ENCODE measurements around the gene SAT1. TPM values are rescaled to one million over a fixed set of nuclear protein-coding genes. Genes with fewer than 3 reads are reported as not detected.
"Not testable (repeated sequence)": the region's sequence is repeated elsewhere in the genome, so short reads cannot be mapped to it uniquely, and the experiment has no call there.

The SAT1 gene
- total RNA-seq, result 100 to 1,000 TPM in 3 of 8 experiments, 10 to 100 TPM in 5; 13.3 to 269 (median 89.1) TPM

- in situ Hi-C loops (cut with MboI; ENCODE audit: low pct_unique_long_range_greater_than_20kb in 2 of 9, low sequenced_read_pairs in 9 of 9, unreplicated experiment in 9 of 9), result loop anchor here in 4 of 9 experiments (25.0 kb wide), 2 partner anchors 104 to 129 kb away; partner anchors contain the start of genes APOO (in 1 of the 4) and CXorf58 (in 1 of the 4)
Observed at GRCh38 chrX:23782863-23783588, at the start of gene SAT1. Gene SAT1 (plus strand): TSS chrX:23783173. CDS start chrX:23783352, 179 bp downstream.

DNA sequence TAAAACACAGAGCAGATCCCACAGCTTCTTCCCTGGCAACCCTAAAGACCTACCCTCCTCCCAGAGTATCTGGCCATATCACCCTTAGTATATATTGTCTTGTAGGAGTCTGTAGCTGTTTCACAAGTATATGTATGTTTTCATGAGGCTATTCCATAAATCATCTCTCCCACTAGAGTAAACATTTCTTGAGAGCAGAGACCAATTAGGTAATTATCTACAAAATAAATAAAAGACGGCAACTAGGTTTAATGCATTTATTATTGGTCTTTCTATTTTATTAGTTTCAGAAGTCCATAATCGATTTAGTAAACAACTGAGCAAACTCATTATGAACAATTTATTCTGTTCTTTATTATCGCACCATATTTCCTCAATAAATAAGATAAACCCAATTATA is 46.9 kb upstream of the SAT1 start:
- Histone ChIP-seq H3K27ac (no peak overlapping the region), H3K4me3 (no peak overlapping the region), H3K4me1 (replicated peaks in 1 of 2) (no peaks in the 10 kb centered on the region)
- in situ Hi-C loops (cut with MboI; ENCODE audit: low pct_unique_long_range_greater_than_20kb in 2 of 9, low sequenced_read_pairs in 9 of 9, unreplicated experiment in 9 of 9), result no loop called here
- 0 to 100% (median 92%) methylated on average over 1 to 3 of the region's 3 CpGs; no CpG with 5 or more reads in 4 of the 10 experiments for WGBS, 10 experiments
- no peak for ATAC-seq (replicated peaks in 6 of 8)

More at GRCh38 chrX:23782863-23783588, at the start of gene SAT1:
- ATAC-seq (replicated peaks in 6 of 8), result peak; percentile 70 to 99 (median 98)
- Histone ChIP-seq H3K4me1 (replicated peaks in 1 of 2) (no peaks in the 10 kb centered on the region), H3K4me3 (peak within 1 kb of the TSS; percentile 50 to 73 (median 67)), H3K27ac (no peak within 1 kb of the TSS)
- 0 to 31% (median 0%) methylated on average over 5 to 9 of the region's 58 CpGs; no CpG with 5 or more reads in 7 of the 10 experiments for WGBS, 10 experiments

GRCh38 chrX:23737413-23737812 is 45.6 kb upstream of the SAT1 start:
- H3K4me3 ChIP-seq, result no peak overlapping the region
- no peaks in the 10 kb centered on the region for H3K4me1 ChIP-seq (replicated peaks in 1 of 2)
- H3K27ac ChIP-seq, result no peak overlapping the region
- in situ Hi-C loops (cut with MboI; ENCODE audit: low pct_unique_long_range_greater_than_20kb in 2 of 9, low sequenced_read_pairs in 9 of 9, unreplicated experiment in 9 of 9), result no loop called here
- no peak for ATAC-seq (replicated peaks in 6 of 8)

DNA sequence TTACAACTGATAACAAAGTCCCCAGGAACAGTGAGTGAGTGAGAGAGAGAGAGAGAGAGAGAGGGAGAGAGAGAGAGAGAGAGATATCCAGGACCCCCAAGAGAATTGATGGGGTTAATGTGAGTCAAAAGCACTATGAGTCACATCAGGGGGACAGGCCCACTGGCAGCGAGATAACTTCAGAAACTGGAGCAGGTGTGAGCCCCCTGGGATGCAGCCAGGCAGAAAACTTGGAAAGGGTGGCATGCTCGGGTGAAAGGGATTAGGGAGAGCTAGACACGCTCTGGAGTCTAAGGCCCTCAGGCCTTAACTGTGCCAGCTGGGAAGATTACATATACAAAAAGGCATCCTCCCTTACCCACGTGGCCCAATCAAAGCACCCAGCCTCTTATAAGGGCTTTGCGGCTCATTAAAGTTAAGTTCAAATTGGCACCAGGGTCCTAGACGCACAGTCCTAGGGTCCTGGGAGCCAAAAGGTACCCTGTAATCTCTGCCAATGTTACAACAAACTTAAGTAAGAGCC is 40.7 kb upstream of the SAT1 start:
- Histone ChIP-seq H3K27ac (no peak overlapping the region), H3K4me3 (peak overlapping the region; percentile 37 to 76 (median 47)), H3K4me1 (replicated peaks in 1 of 2) (no peaks in the 10 kb centered on the region)
- in situ Hi-C loops (cut with MboI; ENCODE audit: low pct_unique_long_range_greater_than_20kb in 2 of 9, low sequenced_read_pairs in 9 of 9, unreplicated experiment in 9 of 9), result no loop called here
- WGBS, 10 experiments, result 20 to 77% methylated on average over 1 to 3 of the region's 6 CpGs; no CpG with 5 or more reads in 8 of the 10 experiments
- ATAC-seq (replicated peaks in 6 of 8), result peak in 5 of 8 experiments; percentile 15 to 67 (median 42)

- Histone ChIP-seq H3K27ac (peak within 1 kb of the TSS in 1 of 2 donors; percentile 47), H3K4me3 (peak within 1 kb of the TSS; percentile 37 to 76 (median 47)), H3K4me1 (replicated peaks in 1 of 2) (no peaks in the 10 kb centered on the region)
- WGBS, 10 experiments, result 5 to 14% methylated on average over 4 to 7 of the region's 73 CpGs; no CpG with 5 or more reads in 8 of the 10 experiments
- in situ Hi-C loops (cut with MboI; ENCODE audit: low pct_unique_long_range_greater_than_20kb in 2 of 9, low sequenced_read_pairs in 9 of 9, unreplicated experiment in 9 of 9), result no loop called here
- ATAC-seq (replicated peaks in 6 of 8), result peak; percentile 90 to 99 (median 97)
Observed at GRCh38 chrX:23742697-23743622, 40.0 kb upstream of the SAT1 start, which contains the start of gene ACOT9. Gene ACOT9 (minus strand): TSS chrX:23743276. CDS start chrX:23743144, 132 bp downstream.

DNA sequence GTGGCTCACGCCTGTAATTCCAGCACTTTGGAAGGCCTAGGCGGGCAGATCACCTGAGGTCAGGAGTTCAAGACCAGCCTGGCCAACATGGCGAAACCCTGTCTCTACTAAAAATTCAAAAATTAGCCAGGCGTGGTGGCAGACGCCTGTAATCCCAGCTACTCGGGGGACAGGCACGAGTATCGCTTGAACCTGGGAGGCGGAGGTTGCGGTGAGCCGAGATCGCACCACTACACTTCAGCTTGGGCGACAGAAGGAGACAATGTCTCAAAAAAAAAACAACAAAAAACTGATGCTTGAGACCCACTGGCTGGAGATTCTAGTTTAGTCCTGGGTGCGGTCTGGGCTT is 39.4 kb upstream of the SAT1 start:
- Histone ChIP-seq H3K4me3 (peak overlapping the region; percentile 37 to 76 (median 47)), H3K27ac (peak overlapping the region in 1 of 2 donors; percentile 47)
- WGBS, 10 experiments, result 61 to 100% methylated on average over 3 to 6 of the region's 14 CpGs; no CpG with 5 or more reads in 8 of the 10 experiments
- ATAC-seq (replicated peaks in 6 of 8); in situ Hi-C loops (cut with MboI; ENCODE audit: low pct_unique_long_range_greater_than_20kb in 2 of 9, low sequenced_read_pairs in 9 of 9, unreplicated experiment in 9 of 9); H3K4me1 ChIP-seq (replicated peaks in 1 of 2): not testable (repeated sequence)

DNA sequence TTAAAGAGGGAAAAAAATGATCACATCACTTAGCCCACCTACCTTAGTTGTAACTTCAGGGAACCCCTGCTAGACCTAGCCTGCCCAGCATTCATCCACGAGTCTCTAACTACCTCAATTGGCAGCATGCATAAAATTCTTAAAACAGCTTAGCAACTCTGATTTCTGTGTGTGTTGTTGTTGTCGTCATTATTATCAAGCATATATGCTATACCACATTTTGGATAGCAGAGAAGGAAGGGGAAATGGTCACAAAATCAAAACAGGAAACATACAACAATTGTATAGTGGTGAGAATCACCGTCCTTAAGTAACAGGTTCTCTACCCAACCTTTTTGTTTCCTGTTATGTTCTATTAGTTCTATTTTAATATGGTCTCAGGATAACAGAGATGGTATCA is 37.2 kb upstream of the SAT1 start:
- no peaks in the 10 kb centered on the region for H3K4me1 ChIP-seq (replicated peaks in 1 of 2)
- in situ Hi-C loops (cut with MboI; ENCODE audit: low pct_unique_long_range_greater_than_20kb in 2 of 9, low sequenced_read_pairs in 9 of 9, unreplicated experiment in 9 of 9), result no loop called here
- ATAC-seq (replicated peaks in 6 of 8), result no peak
- WGBS, 10 experiments, result 7 to 100% (median 100%) methylated on average over 1 to 3 of the region's 3 CpGs; no CpG with 5 or more reads in 6 of the 10 experiments
- H3K27ac ChIP-seq, result no peak overlapping the region
- no peak overlapping the region for H3K4me3 ChIP-seq

GRCh38 chrX:23749129-23749528 is 33.8 kb upstream of the SAT1 start:
- H3K4me3 ChIP-seq, result no peak overlapping the region
- in situ Hi-C loops (cut with MboI; ENCODE audit: low pct_unique_long_range_greater_than_20kb in 2 of 9, low sequenced_read_pairs in 9 of 9, unreplicated experiment in 9 of 9), result no loop called here
- H3K4me1 ChIP-seq (replicated peaks in 1 of 2), result no peaks in the 10 kb centered on the region
- 54 to 88% methylated on average over 2 to 3 of the region's 4 CpGs; no CpG with 5 or more reads in 8 of the 10 experiments for WGBS, 10 experiments
- no peak overlapping the region for H3K27ac ChIP-seq
- no peak for ATAC-seq (replicated peaks in 6 of 8)

GRCh38 chrX:23749576-23749975 is 33.4 kb upstream of the SAT1 start:
- Histone ChIP-seq H3K4me1 (replicated peaks in 1 of 2) (no peaks in the 10 kb centered on the region), H3K27ac (no peak overlapping the region), H3K4me3 (no peak overlapping the region)
- ATAC-seq (replicated peaks in 6 of 8), result no peak
- 100% methylated on average over 1 of the region's 2 CpGs; no CpG with 5 or more reads in 8 of the 10 experiments for WGBS, 10 experiments
- in situ Hi-C loops (cut with MboI; ENCODE audit: low pct_unique_long_range_greater_than_20kb in 2 of 9, low sequenced_read_pairs in 9 of 9, unreplicated experiment in 9 of 9), result no loop called here

- in situ Hi-C loops (cut with MboI; ENCODE audit: low pct_unique_long_range_greater_than_20kb in 2 of 9, low sequenced_read_pairs in 9 of 9, unreplicated experiment in 9 of 9), result no loop called here
- peak in 2 of 8 experiments; percentile 51 to 77 for ATAC-seq (replicated peaks in 6 of 8)
- H3K4me1 ChIP-seq (replicated peaks in 1 of 2), result no peaks in the 10 kb centered on the region
- WGBS, 10 experiments, result 20 to 96% (median 57%) methylated on average over 1 to 2 of the region's 2 CpGs; no CpG with 5 or more reads in 5 of the 10 experiments
- H3K27ac ChIP-seq, result no peak overlapping the region
- no peak overlapping the region for H3K4me3 ChIP-seq
Observed at GRCh38 chrX:23752740-23753415, 30.1 kb upstream of the SAT1 start.

- in situ Hi-C loops (cut with MboI; ENCODE audit: low pct_unique_long_range_greater_than_20kb in 2 of 9, low sequenced_read_pairs in 9 of 9, unreplicated experiment in 9 of 9), result no loop called here
- ATAC-seq (replicated peaks in 6 of 8), result no peak
- H3K27ac ChIP-seq, result no peak overlapping the region
- 80 to 83% methylated on average over 1 of the region's 1 CpG; no CpG with 5 or more reads in 8 of the 10 experiments for WGBS, 10 experiments
- no peak overlapping the region for H3K4me3 ChIP-seq
- no peaks in the 10 kb centered on the region for H3K4me1 ChIP-seq (replicated peaks in 1 of 2)
Observed at GRCh38 chrX:23754664-23755063, 28.3 kb upstream of the SAT1 start.

DNA sequence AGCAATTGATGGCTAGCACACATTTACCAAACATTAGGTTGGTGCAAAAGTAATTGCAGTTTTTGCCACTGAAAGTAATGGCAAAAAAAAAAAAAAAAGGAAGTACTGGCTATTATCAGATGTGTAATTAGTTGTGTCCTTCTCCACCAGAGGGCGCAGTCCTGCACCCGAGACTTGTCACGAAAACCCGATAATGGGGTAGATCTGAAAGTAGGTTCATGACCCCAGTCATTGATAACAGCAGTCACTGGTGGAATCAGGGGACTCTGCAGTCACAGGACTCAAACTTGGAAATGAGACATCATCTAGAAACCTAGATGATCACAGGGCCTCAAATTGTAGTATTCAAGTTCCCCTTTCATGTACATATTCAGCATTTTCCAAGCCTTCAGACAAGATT is 26.8 kb upstream of the SAT1 start:
- Histone ChIP-seq H3K4me3 (no peak overlapping the region), H3K27ac (no peak overlapping the region), H3K4me1 (replicated peaks in 1 of 2) (no peaks in the 10 kb centered on the region)
- 0 to 20% (median 8%) methylated on average over 1 to 4 of the region's 4 CpGs; no CpG with 5 or more reads in 4 of the 10 experiments for WGBS, 10 experiments
- in situ Hi-C loops (cut with MboI; ENCODE audit: low pct_unique_long_range_greater_than_20kb in 2 of 9, low sequenced_read_pairs in 9 of 9, unreplicated experiment in 9 of 9), result no loop called here
- ATAC-seq (replicated peaks in 6 of 8), result peak in 2 of 8 experiments; percentile 25 to 49
